SK-N-SH (cell line): ENCODE results near the gene ZNF532. TPM values are rescaled to one million over a fixed set of nuclear protein-coding genes. Genes with fewer than 3 reads are reported as not detected.

Experiments
- CTCF ChIA-PET: fragments of 300-600, 350-600 bp; formaldehyde crosslinking; extraction: SDS; loops from one replicate; lab custom pipeline; 2021; lab: Yijun Ruan, JAX
- POLR2A ChIA-PET: fragments of 350-600 bp; sonication (Branson Sonifier 250); formaldehyde crosslinking; extraction: SDS; loops from one replicate; lab custom pipeline; 2020; ENCODE audit warnings: antibody characterized with exemption, inconsistent platforms; lab: Yijun Ruan, JAX
- DNase-seq: peaks from one replicate; pipeline ENCODE4 v3.0.0; 2012
- H2AFZ ChIP-seq: fragments of 200-600 bp; sonication (generic); 2 replicates; pipeline ENCODE4 v1.8.1; 2016; ENCODE audit warnings: antibody characterized with exemption, mild to moderate bottlenecking, low read depth
- H3F3A ChIP-seq: fragments of 200-600 bp; sonication (generic); replicated peaks from 2 replicates; pipeline ENCODE3; 2016; ENCODE audit warnings: antibody characterized with exemption, mild to moderate bottlenecking; ENCODE audit not compliant: insufficient read depth
- H3K27ac ChIP-seq, 2 experiments: fragments of 200-500 bp in 1 of 2; fragments of 200-600 bp in 1 of 2; sonication (Bioruptor generic) in 1 of 2; sonication (generic), shearing (Covaris generic) in 1 of 2; 2 replicates each; pipeline versions ENCODE4 v1.5.1 to v1.6.1; 2014 to 2016; ENCODE audit warnings: low read depth in 2 of 2, inconsistent platforms in 1 of 2, low read length in 1 of 2, mild to moderate bottlenecking in 1 of 2, mixed read lengths in 1 of 2
- H3K27me3 ChIP-seq: fragments of 200-600 bp; sonication (generic), shearing (Covaris generic); 2 replicates; pipeline ENCODE4 v1.6.1; 2016; ENCODE audit warnings: mixed run types; ENCODE audit not compliant: insufficient read depth
- H3K36me3 ChIP-seq, 2 experiments: fragments of 200-500 bp in 1 of 2; fragments of 200-600 bp in 1 of 2; sonication (Bioruptor generic) in 1 of 2; sonication (generic) in 1 of 2; replicated peaks in 1 of 2; 2 replicates each; pipeline versions ENCODE3 to v1.5.1; 2014 to 2016; ENCODE audit warnings: low read length in 1 of 2, mild to moderate bottlenecking in 1 of 2; ENCODE audit not compliant: insufficient read depth in 2 of 2, control insufficient read depth in 1 of 2
- H3K4me1 ChIP-seq, 2 experiments: fragments of 200-500 bp in 1 of 2; fragments of 200-600 bp in 1 of 2; sonication (Bioruptor generic) in 1 of 2; sonication (generic), shearing (Covaris generic) in 1 of 2; 2 replicates each; pipeline versions ENCODE4 v1.5.1 to v1.6.1; 2014 to 2016; ENCODE audit warnings: low read depth in 1 of 2, low read length in 1 of 2, mixed run types in 1 of 2; ENCODE audit not compliant: insufficient read depth in 2 of 2, control insufficient read depth in 1 of 2
- H3K4me2 ChIP-seq: fragments of 200-600 bp; sonication (generic), shearing (Covaris generic); 2 replicates; pipeline ENCODE4 v1.6.1; 2017; ENCODE audit warnings: mixed run types
- H3K4me3 ChIP-seq, 2 experiments: fragments of 200-500 bp in 1 of 2; fragments of 200-600 bp in 1 of 2; sonication (Bioruptor generic) in 1 of 2; sonication (generic), shearing (Covaris generic) in 1 of 2; 2 replicates each; pipeline versions ENCODE4 v1.5.1 to v1.8.1; 2014 to 2016; ENCODE audit warnings: low read depth in 2 of 2, inconsistent platforms in 1 of 2, low read length in 1 of 2, mild to moderate bottlenecking in 1 of 2, mixed read lengths in 1 of 2, moderate library complexity in 1 of 2
- H3K79me2 ChIP-seq: fragments of 200-600 bp; sonication (generic); 2 replicates; pipeline ENCODE4 v1.8.1; 2017; ENCODE audit warnings: mild to moderate bottlenecking; ENCODE audit not compliant: insufficient read depth
- H3K9ac ChIP-seq: fragments of 200-600 bp; sonication (generic); 2 replicates; pipeline ENCODE4 v1.6.1; 2017; ENCODE audit warnings: mixed run types
- H3K9me2 ChIP-seq: fragments of 200-600 bp; sonication (generic); 2 replicates; pipeline ENCODE4 v1.6.1; 2017; ENCODE audit warnings: mixed run types
- H3K9me3 ChIP-seq: fragments of 200-600 bp; sonication (generic); 2 replicates; pipeline ENCODE4 v1.6.1; 2017; ENCODE audit warnings: mixed run types, mild to moderate bottlenecking, moderate library complexity
- H4K20me1 ChIP-seq: fragments of 200-600 bp; sonication (generic); 2 replicates; pipeline ENCODE4 v1.6.1; 2017; ENCODE audit warnings: mild to moderate bottlenecking, mixed run types; ENCODE audit not compliant: insufficient read depth
- CHD2 ChIP-seq: fragments of 150-350 bp; IDR thresholded peaks from 2 replicates; pipeline ENCODE4 v1.6.1; 2018; ENCODE audit warnings: low read length; ENCODE audit not compliant: partially characterized antibody
- EP300 ChIP-seq, 2 experiments: IDR thresholded peaks; 2 replicates each; pipeline versions ENCODE4 v1.4.0 to v1.6.1; 2012; ENCODE audit warnings: borderline replicate concordance in 1 of 2, low read depth in 1 of 2, low read length in 1 of 2
- FOSL2 ChIP-seq: IDR thresholded peaks from 2 replicates; pipeline ENCODE4 v1.4.0; 2012; ENCODE audit warnings: low read depth, mild to moderate bottlenecking, moderate library complexity, borderline replicate concordance
- FOXJ3 ChIP-seq: sonication (generic); formaldehyde crosslinking; IDR thresholded peaks from 2 replicates; pipeline ENCODE4 v1.5.1; 2020; ENCODE audit warnings: mild to moderate bottlenecking, missing genetic modification reagents
- GABPA ChIP-seq: IDR thresholded peaks from 2 replicates; pipeline ENCODE4 v1.4.0; 2012; ENCODE audit warnings: low read depth, mild to moderate bottlenecking
- GATA2 ChIP-seq: sonication (generic); formaldehyde crosslinking; IDR thresholded peaks from 2 replicates; pipeline ENCODE4 v1.5.0; 2020; ENCODE audit warnings: mild to moderate bottlenecking, missing genetic modification reagents
- MEF2A ChIP-seq: IDR thresholded peaks from 2 replicates; pipeline ENCODE4 v1.4.0; 2012; ENCODE audit warnings: low read depth, borderline replicate concordance
- MXI1 ChIP-seq: IDR thresholded peaks from 2 replicates; pipeline ENCODE4 v1.6.1; 2012; ENCODE audit warnings: mild to moderate bottlenecking, low read depth, low read length, improper control_type of control experiment
- POLR2AphosphoS5 ChIP-seq: IDR thresholded peaks from 2 replicates; pipeline ENCODE4 v1.6.1; 2012; ENCODE audit warnings: low read depth, low read length
- RAD21 ChIP-seq: IDR thresholded peaks from 2 replicates; pipeline ENCODE4 v1.6.1; 2012; ENCODE audit warnings: mild to moderate bottlenecking, low read length
- RCOR1 ChIP-seq: fragments of 150-350 bp; IDR thresholded peaks from 2 replicates; pipeline ENCODE4 v1.6.1; 2017; ENCODE audit warnings: antibody characterized with exemption, low read length
- RFX5 ChIP-seq: IDR thresholded peaks from 2 replicates; pipeline ENCODE4 v1.6.1; 2012; ENCODE audit warnings: mild to moderate bottlenecking, improper control_type of control experiment, low read length
- RXRA ChIP-seq: IDR thresholded peaks from 2 replicates; pipeline ENCODE4 v1.4.0; 2012; ENCODE audit warnings: low read depth, mild to moderate bottlenecking, borderline replicate concordance
- SMC3 ChIP-seq: IDR thresholded peaks from 2 replicates; pipeline ENCODE4 v1.6.1; 2012; ENCODE audit warnings: low read depth, low read length, improper control_type of control experiment
- TAF1 ChIP-seq: IDR thresholded peaks from 2 replicates; pipeline ENCODE4 v1.6.1; 2012; ENCODE audit warnings: low read depth, mild to moderate bottlenecking, low read length, moderate library complexity, borderline replicate concordance
- TEAD4 ChIP-seq: IDR thresholded peaks from 2 replicates; pipeline ENCODE4 v1.4.0; 2012; ENCODE audit warnings: mild to moderate bottlenecking, borderline replicate concordance; ENCODE audit not compliant: insufficient read depth
- YY1 ChIP-seq: IDR thresholded peaks from 2 replicates; pipeline ENCODE4 v1.4.0; 2012; ENCODE audit warnings: low read depth, mild to moderate bottlenecking
- WGBS: methylation state at CpG from one replicate; pipeline ENCODE4 v1.1.6; 2017; ENCODE audit warnings: low lambda C conversion rate; 5-methylcytosine and 5-hydroxymethylcytosine counted together
- polyA plus RNA-seq, 3 experiments: library from polyadenylated mRNA; depleted of rRNA; stranded (reverse); fragments of >200 nt; gene quantifications; 2 replicates each; pipeline ENCODE4 v1.2.3, GENCODE V29; 2012
- TF ChIP-seq, protein P1 (sequence below): IDR thresholded peaks from 2 replicates; pipeline ENCODE4 v1.4.0; 2012; ENCODE audit warnings: low read depth
- TF ChIP-seq, protein P2 (sequence below): IDR thresholded peaks from 2 replicates; pipeline ENCODE4 v1.4.0; 2012; ENCODE audit warnings: low read depth, borderline replicate concordance

The ZNF532 gene
- polyA plus RNA-seq, 1 of the 3 experiments (the other 2 are of a cell fraction), result 34.7 TPM

DNA sequence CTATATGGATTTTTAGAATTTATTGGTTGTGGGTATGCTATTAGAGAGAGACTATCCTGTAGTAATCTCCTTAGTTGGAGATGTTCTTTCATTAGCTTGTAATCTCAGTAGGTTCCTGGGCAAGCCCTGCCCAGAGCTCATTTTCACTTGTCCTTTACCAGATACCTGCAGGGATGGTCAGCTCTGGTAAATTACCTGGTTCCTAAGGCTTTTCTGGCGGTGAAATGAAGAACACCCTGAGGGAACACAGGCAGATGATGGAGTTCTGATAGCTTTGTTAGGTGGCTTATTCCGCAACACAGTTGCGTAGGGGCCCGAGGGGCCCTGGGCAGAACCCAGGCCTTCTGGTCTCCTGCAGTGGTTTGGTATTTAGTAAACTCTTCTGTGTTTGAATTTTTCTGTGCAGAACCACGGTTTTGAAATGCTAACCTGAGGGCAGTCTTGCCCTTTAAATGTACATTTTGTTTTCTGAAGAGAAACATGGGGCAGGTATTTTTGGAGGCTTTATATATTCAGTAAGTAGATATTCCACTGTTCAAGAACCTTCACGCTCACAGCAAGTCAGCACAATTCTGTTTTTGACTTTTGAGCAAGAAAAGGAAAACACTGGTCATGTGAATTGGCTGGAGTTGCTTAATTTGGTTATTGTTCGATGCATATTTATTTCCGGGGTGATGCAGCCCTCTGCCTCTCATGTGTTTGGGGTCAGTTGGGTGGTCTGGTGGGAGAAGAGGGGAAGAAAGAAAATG, 22.4 kb downstream of the ZNF532 start:
- Histone ChIP-seq H3K27ac (no peak overlapping the region; a peak in 1 of 4 replicates), H3K27me3 (no peaks in the 10 kb centered on the region), H3K9me2 (no peaks in the 10 kb centered on the region), H4K20me1 (no peaks in the 10 kb centered on the region; the same call in 1 of the 2 replicates), H3K4me1 (peaks cover 0 to 10% of the 10 kb centered on the region in 2 experiments; a peak in 2 of 4 replicates), H3K4me2 (no peak overlapping the region), H3F3A (no peaks in the 10 kb centered on the region), H3K9ac (no peak overlapping the region), H2AFZ (no peak overlapping the region), H3K4me3 (no peak overlapping the region), H3K9me3 (no peaks in the 10 kb centered on the region), H3K79me2 (peaks cover 42% of the 10 kb centered on the region), H3K36me3 (peaks cover 11 to 36% of the 10 kb centered on the region in 2 experiments)
- no peak for DNase-seq
- ChIA-PET POLR2A (no interaction called here), CTCF (interaction anchor here (1.0 kb wide), 1 partner anchor 8 kb away, joined by 3 read pairs; no protein-coding TSS in a partner anchor)
- WGBS, result 75% methylated on average over 8 of the region's 8 CpGs
- TF ChIP-seq RCOR1, result no peak
- TF ChIP-seq TAF1, result no peak
- TF ChIP-seq TEAD4, result no peak
- TF ChIP-seq RXRA, result no peak
- TF ChIP-seq EP300 (IDR thresholded peaks at IDR 0.05; ENCODE audit: borderline replicate concordance in 1 of 2, low read depth in 1 of 2, low read length in 1 of 2), result no peak
- TF ChIP-seq MXI1, result no peak
- TF ChIP-seq, protein P1, sequence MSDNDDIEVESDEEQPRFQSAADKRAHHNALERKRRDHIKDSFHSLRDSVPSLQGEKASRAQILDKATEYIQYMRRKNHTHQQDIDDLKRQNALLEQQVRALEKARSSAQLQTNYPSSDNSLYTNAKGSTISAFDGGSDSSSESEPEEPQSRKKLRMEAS, result no peak
- TF ChIP-seq, protein P2, sequence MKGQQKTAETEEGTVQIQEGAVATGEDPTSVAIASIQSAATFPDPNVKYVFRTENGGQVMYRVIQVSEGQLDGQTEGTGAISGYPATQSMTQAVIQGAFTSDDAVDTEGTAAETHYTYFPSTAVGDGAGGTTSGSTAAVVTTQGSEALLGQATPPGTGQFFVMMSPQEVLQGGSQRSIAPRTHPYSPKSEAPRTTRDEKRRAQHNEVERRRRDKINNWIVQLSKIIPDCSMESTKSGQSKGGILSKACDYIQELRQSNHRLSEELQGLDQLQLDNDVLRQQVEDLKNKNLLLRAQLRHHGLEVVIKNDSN, result no peak
- no peak for TF ChIP-seq FOXJ3 (CRISPR knock-in tag)
- no peak for TF ChIP-seq RAD21

DNA sequence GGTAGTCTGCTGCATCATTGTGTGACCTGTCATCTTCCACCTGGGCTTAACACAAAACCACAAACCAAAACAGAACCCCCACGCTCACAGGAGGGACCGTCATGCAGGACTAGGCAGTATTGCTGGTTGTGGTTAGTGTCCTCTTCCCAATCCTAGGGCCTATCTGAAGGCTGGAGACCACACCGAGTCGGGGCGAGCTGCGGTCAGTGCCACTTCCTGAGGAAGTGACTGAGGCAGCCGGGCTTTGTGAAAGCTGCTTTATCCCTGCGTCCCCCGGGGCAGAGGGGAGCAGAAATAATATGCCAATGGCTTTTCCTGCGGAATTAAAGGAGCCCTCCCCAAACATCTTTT, 22.9 kb downstream of the ZNF532 start:
- no peak overlapping the region for H3K4me2 ChIP-seq
- H3K9ac ChIP-seq, result no peak overlapping the region
- H3K9me2 ChIP-seq, result no peaks in the 10 kb centered on the region
- H2AFZ ChIP-seq, result no peak overlapping the region
- no peak overlapping the region; a peak in 1 of 4 replicates for H3K27ac ChIP-seq
- ChIA-PET CTCF (interaction anchor here (1.0 kb wide), 1 partner anchor 9 kb away, joined by 3 read pairs; no protein-coding TSS in a partner anchor), POLR2A (no interaction called here)
- no peaks in the 10 kb centered on the region for H3K27me3 ChIP-seq
- no peaks in the 10 kb centered on the region; the same call in 1 of the 2 replicates for H4K20me1 ChIP-seq
- H3K9me3 ChIP-seq, result no peaks in the 10 kb centered on the region
- peaks cover 0 to 6% of the 10 kb centered on the region in 2 experiments; a peak in 2 of 4 replicates for H3K4me1 ChIP-seq
- TF ChIP-seq, protein P2, result no peak
- TF ChIP-seq RFX5, result no peak
- TF ChIP-seq FOSL2, result no peak
- no peak for TF ChIP-seq CHD2
- TF ChIP-seq SMC3, result no peak
- TF ChIP-seq GATA2 (CRISPR knock-in tag), result no peak
- TF ChIP-seq YY1, result no peak
- no peak for TF ChIP-seq POLR2AphosphoS5
- no peak for TF ChIP-seq MEF2A
- no peak for TF ChIP-seq RXRA
- no peak for TF ChIP-seq GABPA
- TF ChIP-seq, all 33 proteins: peak for 0
- Histone ChIP-seq H3K4me3 (no peak overlapping the region), H3K36me3 (peaks cover 11 to 36% of the 10 kb centered on the region in 2 experiments), H3F3A (no peaks in the 10 kb centered on the region), H3K79me2 (peaks cover 43% of the 10 kb centered on the region)
- no peak for DNase-seq
- 97% methylated on average over 9 of the region's 10 CpGs for WGBS
